T-helper 2 cell treated with Interferon-gamma antibody and Interleukin-4, amounts not matched to agents 100 ng/mL and 5 ng/mL, for 36 hours (primary cell): Measurements from ENCODE around the gene YIPF4. TPM values are rescaled to one million over a fixed set of nuclear protein-coding genes. Genes with fewer than 3 reads are reported as not detected.
"Not testable (repeated sequence)": the region's sequence is repeated elsewhere in the genome, so short reads cannot be mapped to it uniquely, and the experiment has no call there.

ENCODE experiments used
- intact Hi-C: fragments of 100-400 bp; cut with micrococcal nuclease; formaldehyde crosslinking; loops from one replicate; pipeline ENCODE4 v1.15.1; 2023
- total RNA-seq: library from RNA; stranded (reverse); gene quantifications from 2 replicates; pipeline ENCODE4 v1.2.3, GENCODE V29; 2022

Gene YIPF4
- total RNA-seq, 1 donor from 2014 or later: 31.9 TPM

DNA sequence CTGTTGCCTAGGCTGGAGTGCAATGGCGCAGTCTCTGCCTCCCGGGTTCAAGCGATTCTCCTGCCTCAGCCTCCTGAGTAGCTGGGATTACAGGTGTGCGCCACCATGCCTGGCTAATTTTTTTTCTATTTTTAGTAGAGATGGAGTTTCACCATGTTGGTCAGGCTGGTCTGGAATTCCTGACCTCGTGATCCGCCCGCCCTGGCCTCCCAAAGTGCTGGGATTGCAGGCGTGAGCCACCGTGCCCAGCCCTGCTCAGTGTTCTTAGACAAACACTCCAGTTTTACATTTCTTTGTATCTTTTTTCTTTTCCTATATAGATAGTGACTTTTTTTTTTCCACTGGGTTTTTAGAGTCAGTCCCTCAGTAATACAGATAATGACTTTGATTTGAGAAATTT lies 86.6 kb downstream of the YIPF4 start:
- intact Hi-C loops: not testable (repeated sequence)

DNA sequence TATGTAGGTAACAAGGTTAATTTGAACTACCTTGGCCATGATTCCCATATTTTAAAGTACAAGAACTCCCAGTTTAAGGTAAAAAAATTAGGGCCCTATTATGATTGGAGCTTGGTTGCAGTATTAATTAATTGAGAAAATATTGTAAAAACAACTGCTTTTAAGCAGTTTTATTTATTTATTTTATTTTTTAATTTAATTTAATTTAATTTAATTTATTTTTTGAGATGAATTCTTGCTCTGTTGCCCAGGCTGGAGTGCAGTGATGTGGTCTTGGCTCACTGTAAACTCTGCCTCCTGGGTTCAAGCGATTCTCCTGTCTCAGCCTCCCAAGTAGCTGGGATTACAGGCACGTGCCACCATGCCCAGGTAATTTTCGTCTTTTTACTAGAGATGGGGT lies 88.0 kb downstream of the YIPF4 start:
- intact Hi-C loops: not testable (repeated sequence)

Other genes with a start within 250 kb of the YIPF4 start
- gene DPY30, start 238.1 kb upstream of the YIPF4 start, total RNA-seq: 61.9 and 65.5 TPM in 2 replicates
- gene SPAST, start 214.3 kb upstream of the YIPF4 start, total RNA-seq: 20.4 and 21.5 TPM in 2 replicates
- 26.3 and 27.0 TPM in 2 replicates for gene SLC30A6, start 112.0 kb upstream of the YIPF4 start, total RNA-seq
- gene NLRC4, start 13.0 kb upstream of the YIPF4 start, total RNA-seq: not detected in 2 replicates
- 114 and 119 TPM in 2 replicates for gene BIRC6, start 79.1 kb downstream of the YIPF4 start, total RNA-seq